GM23338 (cell line): ENCODE measurements around the gene DCP1B.

Experiments used
- CTCF ChIP-seq, 2 experiments: fragments of 200-600 bp in 1 of 2; sonication (generic) in 1 of 2; conservative IDR thresholded peaks; 2 replicates each; pipeline versions ENCODE4 v1.5.1 to v1.6.1; 2016 to 2017; ENCODE audit warnings: antibody characterized with exemption in 2 of 2, low read depth in 2 of 2, mild to moderate bottlenecking in 2 of 2, moderate library complexity in 1 of 2
- EZH2 ChIP-seq: fragments of 200-600 bp; sonication (generic); IDR thresholded peaks from one replicate; pipeline ENCODE4 v1.8.0; 2017; ENCODE audit warnings: antibody characterized with exemption, mild to moderate bottlenecking, low read depth; ENCODE audit not compliant: unreplicated experiment
- EZH2phosphoT487 ChIP-seq: fragments of 200-600 bp; sonication (generic); IDR thresholded peaks from one replicate; pipeline ENCODE4 v1.8.1; 2018; ENCODE audit warnings: antibody characterized with exemption; ENCODE audit not compliant: unreplicated experiment
- JUNB ChIP-seq: IDR thresholded peaks from one replicate; pipeline ENCODE4 v1.6.1; 2016; ENCODE audit warnings: antibody characterized with exemption; ENCODE audit not compliant: unreplicated experiment
- REST ChIP-seq: IDR thresholded peaks from one replicate; pipeline ENCODE4 v1.6.1; 2018; ENCODE audit warnings: antibody characterized with exemption; ENCODE audit not compliant: unreplicated experiment

- TF ChIP-seq JUNB (no peak), EZH2phosphoT487 (no peak), EZH2 (no peak), CTCF (conservative IDR thresholded peaks at IDR 0.05; ENCODE audit: low read depth in 2 of 2) (no peak), REST (no peak)
These were observed 4.4 kb upstream of the DCP1B start for GRCh38 chr12:2008677-2009076.
